Thyroid gland (tissue), 4 donors: ENCODE measurements around the gene WFDC2.

Experiments used
- POLR2A ChIP-seq, 2 donors: fragments of 450-650 bp; IDR thresholded peaks; one replicate each; pipeline ENCODE4 v1.6.1; 2017; ENCODE audit warnings: antibody characterized with exemption in 2 of 2, mild to moderate bottlenecking in 2 of 2, moderate library complexity in 1 of 2
- TF ChIP-seq, protein P1 (sequence below), 6 experiments: fragments of 200-600 bp in 3 of 6; fragments of 450-650 bp in 3 of 6; sonication (generic) in 3 of 6; IDR thresholded peaks; one replicate each; pipeline ENCODE4 v1.5.1; 2016 to 2019; ENCODE audit warnings: antibody characterized with exemption in 6 of 6, mild to moderate bottlenecking in 2 of 6, inconsistent platforms in 1 of 6, moderate library complexity in 1 of 6

GRCh38 chr20:45507011-45507820 is 37.7 kb downstream of the WFDC2 start:
- TF ChIP-seq POLR2A (IDR thresholded peaks at IDR 0.05), result no peak
- TF ChIP-seq, protein P1, sequence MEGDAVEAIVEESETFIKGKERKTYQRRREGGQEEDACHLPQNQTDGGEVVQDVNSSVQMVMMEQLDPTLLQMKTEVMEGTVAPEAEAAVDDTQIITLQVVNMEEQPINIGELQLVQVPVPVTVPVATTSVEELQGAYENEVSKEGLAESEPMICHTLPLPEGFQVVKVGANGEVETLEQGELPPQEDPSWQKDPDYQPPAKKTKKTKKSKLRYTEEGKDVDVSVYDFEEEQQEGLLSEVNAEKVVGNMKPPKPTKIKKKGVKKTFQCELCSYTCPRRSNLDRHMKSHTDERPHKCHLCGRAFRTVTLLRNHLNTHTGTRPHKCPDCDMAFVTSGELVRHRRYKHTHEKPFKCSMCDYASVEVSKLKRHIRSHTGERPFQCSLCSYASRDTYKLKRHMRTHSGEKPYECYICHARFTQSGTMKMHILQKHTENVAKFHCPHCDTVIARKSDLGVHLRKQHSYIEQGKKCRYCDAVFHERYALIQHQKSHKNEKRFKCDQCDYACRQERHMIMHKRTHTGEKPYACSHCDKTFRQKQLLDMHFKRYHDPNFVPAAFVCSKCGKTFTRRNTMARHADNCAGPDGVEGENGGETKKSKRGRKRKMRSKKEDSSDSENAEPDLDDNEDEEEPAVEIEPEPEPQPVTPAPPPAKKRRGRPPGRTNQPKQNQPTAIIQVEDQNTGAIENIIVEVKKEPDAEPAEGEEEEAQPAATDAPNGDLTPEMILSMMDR (IDR thresholded peaks at IDR 0.05), result no peak
